ENCODE measurements around the gene MLLT1.

GRCh38 chr19:6210091-6210490 is 69.7 kb downstream of the MLLT1 start:
- TF ChIP-seq, protein P1, sequence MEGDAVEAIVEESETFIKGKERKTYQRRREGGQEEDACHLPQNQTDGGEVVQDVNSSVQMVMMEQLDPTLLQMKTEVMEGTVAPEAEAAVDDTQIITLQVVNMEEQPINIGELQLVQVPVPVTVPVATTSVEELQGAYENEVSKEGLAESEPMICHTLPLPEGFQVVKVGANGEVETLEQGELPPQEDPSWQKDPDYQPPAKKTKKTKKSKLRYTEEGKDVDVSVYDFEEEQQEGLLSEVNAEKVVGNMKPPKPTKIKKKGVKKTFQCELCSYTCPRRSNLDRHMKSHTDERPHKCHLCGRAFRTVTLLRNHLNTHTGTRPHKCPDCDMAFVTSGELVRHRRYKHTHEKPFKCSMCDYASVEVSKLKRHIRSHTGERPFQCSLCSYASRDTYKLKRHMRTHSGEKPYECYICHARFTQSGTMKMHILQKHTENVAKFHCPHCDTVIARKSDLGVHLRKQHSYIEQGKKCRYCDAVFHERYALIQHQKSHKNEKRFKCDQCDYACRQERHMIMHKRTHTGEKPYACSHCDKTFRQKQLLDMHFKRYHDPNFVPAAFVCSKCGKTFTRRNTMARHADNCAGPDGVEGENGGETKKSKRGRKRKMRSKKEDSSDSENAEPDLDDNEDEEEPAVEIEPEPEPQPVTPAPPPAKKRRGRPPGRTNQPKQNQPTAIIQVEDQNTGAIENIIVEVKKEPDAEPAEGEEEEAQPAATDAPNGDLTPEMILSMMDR (IDR thresholded peaks at IDR 0.05 in 8 of 11, conservative IDR thresholded peaks at IDR 0.05 in 3 of 11) = no peak
- TF ChIP-seq POLR2A (IDR thresholded peaks at IDR 0.05) = no peak
